CD4-positive, alpha-beta memory T cell (primary cell): ENCODE results near the gene C3orf22. TPM values are rescaled to one million over a fixed set of nuclear protein-coding genes. Genes with fewer than 3 reads are reported as not detected.

Source experiments
- CTCF ChIA-PET: fragments of 350-600 bp; sonication (Branson Sonifier 250); formaldehyde crosslinking; loops from one replicate; lab custom pipeline; 2021; ENCODE audit warnings: inconsistent platforms; ENCODE audit not compliant: partially characterized antibody; lab: Charles Lee
- POLR2A ChIA-PET: fragments of 350-600 bp; sonication (Branson Sonifier 250); formaldehyde crosslinking; loops from one replicate; lab custom pipeline; 2021; ENCODE audit not compliant: partially characterized antibody; lab: Charles Lee
- DNase-seq, 5 donors: peaks; one replicate each; pipeline versions ENCODE4 v3.0.0 to v3.0.0-alpha.2; 2020 to 2022; ENCODE audit warnings: mixed read lengths in 1 of 5
- H3K27ac ChIP-seq: one replicate; pipeline ENCODE4 v1.7.0; 2013; ENCODE audit warnings: low read depth, low read length
- H3K27me3 ChIP-seq: 2 replicates; pipeline ENCODE4 v1.7.0; 2013; ENCODE audit warnings: mild to moderate bottlenecking, low read length, moderate library complexity; ENCODE audit not compliant: insufficient read depth
- H3K36me3 ChIP-seq: 2 replicates; pipeline ENCODE4 v1.7.0; 2013; ENCODE audit warnings: mild to moderate bottlenecking, low read length, moderate library complexity; ENCODE audit not compliant: insufficient read depth
- H3K4me1 ChIP-seq: 2 replicates; pipeline ENCODE4 v1.7.0; 2013; ENCODE audit warnings: mild to moderate bottlenecking, low read length, moderate library complexity; ENCODE audit not compliant: insufficient read depth
- H3K4me3 ChIP-seq, 2 donors: one replicate each; pipeline ENCODE4 v1.7.0; 2013; ENCODE audit warnings: low read length in 2 of 2, mild to moderate bottlenecking in 1 of 2
- H3K9me3 ChIP-seq, 2 donors: one replicate each; pipeline ENCODE4 v1.7.0; 2013; ENCODE audit warnings: low read length in 2 of 2, control low read depth in 1 of 2; ENCODE audit not compliant: control insufficient read depth in 1 of 2
- H3K27ac Mint-ChIP-seq, 7 donors: one replicate each; pipeline ENCODE4 v1.8.0; 2020 to 2021; ENCODE audit warnings: mixed read lengths in 7 of 7, mild to moderate bottlenecking in 6 of 7, inconsistent platforms in 3 of 7, moderate library complexity in 3 of 7
- H3K27me3 Mint-ChIP-seq, 2 donors: one replicate each; pipeline ENCODE4 v1.8.0; 2020 to 2021; ENCODE audit warnings: mixed read lengths in 2 of 2
- H3K36me3 Mint-ChIP-seq, 2 donors: one replicate each; pipeline ENCODE4 v1.8.0; 2020 to 2021; ENCODE audit warnings: mixed read lengths in 2 of 2, inconsistent platforms in 1 of 2, mild to moderate bottlenecking in 1 of 2
- H3K4me1 Mint-ChIP-seq, 4 donors: one replicate each; pipeline ENCODE4 v1.8.0; 2020 to 2021; ENCODE audit warnings: mixed read lengths in 4 of 4, mild to moderate bottlenecking in 1 of 4
- H3K4me3 Mint-ChIP-seq, 8 donors: one replicate each; pipeline ENCODE4 v1.8.0; 2020 to 2021; ENCODE audit warnings: mixed read lengths in 8 of 8, mild to moderate bottlenecking in 7 of 8, moderate library complexity in 6 of 8, inconsistent platforms in 3 of 8
- H3K9me3 Mint-ChIP-seq, 8 donors: one replicate each; pipeline ENCODE4 v1.8.0; 2020 to 2021; ENCODE audit warnings: mixed read lengths in 8 of 8, mild to moderate bottlenecking in 5 of 8, inconsistent platforms in 3 of 8, moderate library complexity in 1 of 8
- intact Hi-C: fragments of 100-400 bp; cut with micrococcal nuclease; formaldehyde crosslinking; loops from one replicate; pipeline ENCODE4 v1.15.1; 2023
- polyA plus RNA-seq, 2 donors: library from polyadenylated mRNA; unstranded; fragments of 300-500 nt; fragmentation: Illumina TruSeq; gene quantifications; one replicate each; pipeline ENCODE4 v1.2.3, GENCODE V29; 2021
- total RNA-seq, 2 experiments: library from RNA; stranded (reverse); gene quantifications; one replicate each; pipeline ENCODE4 v1.2.3, GENCODE V29; 2021

The C3orf22 gene
- total and polyA plus RNA-seq, 4 experiments from 2014 or later = not detected

- ChIA-PET POLR2A (no interaction called here), CTCF (interaction anchor here (0.9 to 1.2 kb wide), 2 partner anchors 24 to 29 kb away, joined by 3 read pairs; no protein-coding TSS in a partner anchor)
- Histone ChIP-seq H3K27ac (no peak overlapping the region), H3K27me3 (no peaks in the 10 kb centered on the region), H3K36me3 (no peaks in the 10 kb centered on the region), H3K4me1 (no peaks in the 10 kb centered on the region), H3K4me3 (no peak overlapping the region), H3K9me3 (no peaks in the 10 kb centered on the region)
- H3K9me3 Mint-ChIP-seq = no peaks in the 10 kb centered on the region
- DNase-seq = no peak
- H3K4me1 Mint-ChIP-seq = no peaks in the 10 kb centered on the region
- H3K4me3 Mint-ChIP-seq = no peak overlapping the region
- H3K27ac Mint-ChIP-seq = no peak overlapping the region
- H3K27me3 Mint-ChIP-seq = peaks cover 0 to 3% of the 10 kb centered on the region in 2 donors
- intact Hi-C loops = no loop called here
- H3K36me3 Mint-ChIP-seq = no peaks in the 10 kb centered on the region
Measured at GRCh38 chr3:126551839-126552687, 6.7 kb downstream of the C3orf22 start.

GRCh38 chr3:126551121-126551838 is 7.5 kb downstream of the C3orf22 start:
- intact Hi-C loops = no loop called here
- H3K27ac ChIP-seq = no peak overlapping the region
- no peaks in the 10 kb centered on the region for H3K9me3 ChIP-seq
- Mint-ChIP-seq H3K4me3 (no peak overlapping the region), H3K9me3 (no peaks in the 10 kb centered on the region), H3K27ac (no peak overlapping the region), H3K4me1 (no peaks in the 10 kb centered on the region), H3K27me3 (peaks cover 0 to 4% of the 10 kb centered on the region in 2 donors), H3K36me3 (no peaks in the 10 kb centered on the region)
- DNase-seq = no peak
- ChIA-PET POLR2A (no interaction called here), CTCF (no interaction called here)
- H3K4me3 ChIP-seq = no peak overlapping the region
- no peaks in the 10 kb centered on the region for H3K27me3 ChIP-seq
- no peaks in the 10 kb centered on the region for H3K36me3 ChIP-seq
- H3K4me1 ChIP-seq = no peaks in the 10 kb centered on the region

GRCh38 chr3:126550488-126551051 is 8.2 kb downstream of the C3orf22 start:
- Histone ChIP-seq H3K9me3 (no peaks in the 10 kb centered on the region), H3K36me3 (no peaks in the 10 kb centered on the region), H3K4me1 (no peaks in the 10 kb centered on the region), H3K4me3 (no peak overlapping the region), H3K27me3 (no peaks in the 10 kb centered on the region), H3K27ac (no peak overlapping the region)
- Mint-ChIP-seq H3K4me3 (no peak overlapping the region), H3K27me3 (peaks cover 0 to 4% of the 10 kb centered on the region in 2 donors), H3K36me3 (no peaks in the 10 kb centered on the region), H3K4me1 (no peaks in the 10 kb centered on the region), H3K9me3 (no peaks in the 10 kb centered on the region), H3K27ac (no peak overlapping the region)
- ChIA-PET POLR2A (no interaction called here), CTCF (interaction anchor here (0.8 kb wide), 1 partner anchor 28 kb away, joined by 3 read pairs; no protein-coding TSS in a partner anchor)
- no peak for DNase-seq
- intact Hi-C loops = no loop called here

DNA sequence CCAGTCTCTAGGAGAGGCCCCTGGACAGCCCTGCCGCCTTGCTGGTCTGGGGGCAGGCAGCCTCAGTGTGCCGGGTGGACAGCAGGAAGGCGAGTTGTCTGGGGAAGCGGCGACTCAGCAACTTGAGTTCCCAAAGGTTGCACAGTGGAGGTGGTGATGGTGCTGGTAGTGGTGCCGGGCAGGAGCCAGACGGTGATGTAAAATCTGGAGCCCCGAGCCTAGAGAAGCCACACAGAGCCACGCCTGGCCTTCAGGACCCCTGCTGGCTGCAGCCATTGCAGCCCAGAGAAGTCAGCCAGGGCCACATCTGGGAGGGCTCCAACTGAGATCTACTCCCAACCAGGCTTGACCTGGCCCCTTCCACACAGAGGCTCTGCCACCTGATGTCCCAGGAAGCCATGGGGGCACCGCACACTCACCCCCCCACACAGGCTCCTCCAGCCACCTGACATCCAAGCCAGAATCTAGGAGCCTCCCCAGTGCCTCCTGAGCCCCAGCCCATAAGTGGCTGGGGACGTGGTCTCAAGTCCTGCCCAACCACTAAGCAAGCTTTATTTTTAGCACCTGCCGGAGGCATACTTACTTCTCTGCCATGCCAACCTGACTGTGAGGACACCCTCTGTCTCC is 8.8 kb downstream of the C3orf22 start:
- ChIA-PET CTCF (interaction anchor here (0.8 kb wide), 1 partner anchor 27 kb away, joined by 3 read pairs; no protein-coding TSS in a partner anchor), POLR2A (no interaction called here)
- Histone ChIP-seq H3K27ac (no peak overlapping the region), H3K9me3 (no peaks in the 10 kb centered on the region), H3K4me3 (no peak overlapping the region), H3K4me1 (no peaks in the 10 kb centered on the region), H3K27me3 (no peaks in the 10 kb centered on the region), H3K36me3 (no peaks in the 10 kb centered on the region)
- Mint-ChIP-seq H3K4me1 (no peaks in the 10 kb centered on the region), H3K4me3 (no peak overlapping the region), H3K9me3 (no peaks in the 10 kb centered on the region), H3K36me3 (no peaks in the 10 kb centered on the region), H3K27ac (no peak overlapping the region), H3K27me3 (peaks cover 0 to 4% of the 10 kb centered on the region in 2 donors)
- intact Hi-C loops = no loop called here
- no peak for DNase-seq

- H3K4me3 Mint-ChIP-seq = no peak overlapping the region
- no peaks in the 10 kb centered on the region for H3K4me1 ChIP-seq
- no peak overlapping the region for H3K27ac ChIP-seq
- no peaks in the 10 kb centered on the region for H3K36me3 Mint-ChIP-seq
- DNase-seq = no peak
- no peak overlapping the region for H3K4me3 ChIP-seq
- intact Hi-C loops = no loop called here
- no peak overlapping the region for H3K27ac Mint-ChIP-seq
- H3K4me1 Mint-ChIP-seq = no peaks in the 10 kb centered on the region
- H3K27me3 ChIP-seq = no peaks in the 10 kb centered on the region
- H3K36me3 ChIP-seq = no peaks in the 10 kb centered on the region
- H3K27me3 Mint-ChIP-seq = peaks cover 0 to 4% of the 10 kb centered on the region in 2 donors
- ChIA-PET CTCF (no interaction called here), POLR2A (no interaction called here)
- no peaks in the 10 kb centered on the region for H3K9me3 ChIP-seq
- no peaks in the 10 kb centered on the region for H3K9me3 Mint-ChIP-seq
Measured at GRCh38 chr3:126548556-126549466, 9.9 kb downstream of the C3orf22 start.

DNA sequence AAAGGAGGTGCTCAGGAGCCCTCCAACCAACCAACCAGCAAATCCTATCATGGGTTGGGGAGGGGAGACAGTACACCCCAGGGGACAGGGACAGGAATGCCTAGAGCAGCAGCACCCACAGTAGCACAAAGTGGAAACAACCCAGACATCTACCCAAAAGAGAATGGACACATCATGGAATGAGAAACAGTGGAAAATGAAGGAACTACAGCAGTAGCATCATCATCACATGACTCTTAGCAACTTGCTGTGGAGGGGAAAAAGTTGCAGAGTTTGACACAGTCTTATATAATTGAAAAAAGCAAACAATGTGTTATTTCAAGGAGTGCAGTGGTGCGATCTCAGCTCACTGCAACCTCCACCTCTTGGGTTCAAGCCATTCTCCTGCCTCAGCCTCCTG is 11.0 kb downstream of the C3orf22 start:
- H3K36me3 Mint-ChIP-seq = no peaks in the 10 kb centered on the region
- H3K27ac Mint-ChIP-seq = no peak overlapping the region
- no peaks in the 10 kb centered on the region for H3K9me3 ChIP-seq
- H3K27ac ChIP-seq = no peak overlapping the region
- no peaks in the 10 kb centered on the region for H3K36me3 ChIP-seq
- intact Hi-C loops = no loop called here
- ChIA-PET POLR2A (no interaction called here), CTCF (no interaction called here)
- no peak overlapping the region for H3K4me3 Mint-ChIP-seq
- peaks cover 0 to 4% of the 10 kb centered on the region in 2 donors for H3K27me3 Mint-ChIP-seq
- H3K4me1 ChIP-seq = no peaks in the 10 kb centered on the region
- H3K9me3 Mint-ChIP-seq = no peaks in the 10 kb centered on the region
- H3K27me3 ChIP-seq = no peaks in the 10 kb centered on the region
- no peaks in the 10 kb centered on the region for H3K4me1 Mint-ChIP-seq
- DNase-seq = no peak
- H3K4me3 ChIP-seq = no peak overlapping the region
